Gastroesophageal sphincter (tissue), 4 donors: ENCODE measurements around the gene COL28A1. TPM values are rescaled to one million over a fixed set of nuclear protein-coding genes. Genes with fewer than 3 reads are reported as not detected.

Experiments used
- ATAC-seq: fragments of 150-250 bp; one replicate; pipeline ENCODE4 v1.9.1; 2016; ENCODE audit warnings: mild to moderate bottlenecking, moderate library complexity
- H3K27ac ChIP-seq, 4 donors: fragments of 200-600 bp; sonication (generic) in 3 of 4; 1 replicate in 3 of 4; 2 replicates in 1 of 4; pipeline ENCODE4 v1.5.1; 2016 to 2019
- H3K27me3 ChIP-seq: fragments of 200-600 bp; sonication (generic); one replicate; pipeline ENCODE4 v1.5.1; 2019
- H3K36me3 ChIP-seq, 2 donors: fragments of 200-600 bp; sonication (generic); one replicate each; pipeline ENCODE4 v1.5.1; 2019; ENCODE audit warnings: control low read depth in 1 of 2
- H3K4me1 ChIP-seq, 3 donors: fragments of 200-600 bp; sonication (generic); 1 replicate in 2 of 3; 2 replicates in 1 of 3; pipeline ENCODE4 v1.5.1; 2016 to 2019; ENCODE audit warnings: control low read depth in 2 of 3
- H3K4me3 ChIP-seq, 2 donors: fragments of 200-600 bp; sonication (generic); one replicate each; pipeline ENCODE4 v1.5.1; 2019; ENCODE audit warnings: mild to moderate bottlenecking in 1 of 2, moderate library complexity in 1 of 2
- H3K9me3 ChIP-seq, 3 donors: fragments of 200-600 bp; sonication (generic); one replicate each; pipeline ENCODE4 v1.5.1; 2017 to 2019; ENCODE audit warnings: control low read depth in 2 of 3
- EP300 ChIP-seq: sonication (generic); formaldehyde crosslinking; IDR thresholded peaks from one replicate; pipeline ENCODE4 v1.6.1; 2017; ENCODE audit warnings: antibody characterized with exemption, mild to moderate bottlenecking
- POLR2A ChIP-seq, 2 donors: fragments of 450-650 bp; IDR thresholded peaks; one replicate each; pipeline ENCODE4 v1.6.1; 2017; ENCODE audit warnings: antibody characterized with exemption in 2 of 2, mild to moderate bottlenecking in 2 of 2, moderate library complexity in 1 of 2
- POLR2AphosphoS5 ChIP-seq: sonication (generic); formaldehyde crosslinking; IDR thresholded peaks from one replicate; pipeline ENCODE4 v1.6.1; 2017; ENCODE audit warnings: antibody characterized with exemption
- WGBS, 2 donors: methylation state at CpG; one replicate each; pipeline ENCODE4 v1.1.5; 2018; ENCODE audit warnings: low coverage in 1 of 2; 5-methylcytosine and 5-hydroxymethylcytosine counted together
- total RNA-seq, 4 donors: library from RNA; depleted of rRNA; stranded (reverse); fragments of >200 nt; gene quantifications; one replicate each; pipeline ENCODE4 v1.1.0, GENCODE V29; 2016
- TF ChIP-seq, protein P1 (sequence below), 4 experiments: fragments of 200-600 bp in 2 of 4; fragments of 450-650 bp in 2 of 4; sonication (generic) in 1 of 4; IDR thresholded peaks; one replicate each; pipeline ENCODE4 v1.5.1; 2017 to 2019; ENCODE audit warnings: antibody characterized with exemption in 4 of 4, mild to moderate bottlenecking in 2 of 4, moderate library complexity in 2 of 4

The COL28A1 gene
- total RNA-seq, 4 donors from 2014 or later, result 12.5 to 21.3 (median 18.7) TPM

DNA sequence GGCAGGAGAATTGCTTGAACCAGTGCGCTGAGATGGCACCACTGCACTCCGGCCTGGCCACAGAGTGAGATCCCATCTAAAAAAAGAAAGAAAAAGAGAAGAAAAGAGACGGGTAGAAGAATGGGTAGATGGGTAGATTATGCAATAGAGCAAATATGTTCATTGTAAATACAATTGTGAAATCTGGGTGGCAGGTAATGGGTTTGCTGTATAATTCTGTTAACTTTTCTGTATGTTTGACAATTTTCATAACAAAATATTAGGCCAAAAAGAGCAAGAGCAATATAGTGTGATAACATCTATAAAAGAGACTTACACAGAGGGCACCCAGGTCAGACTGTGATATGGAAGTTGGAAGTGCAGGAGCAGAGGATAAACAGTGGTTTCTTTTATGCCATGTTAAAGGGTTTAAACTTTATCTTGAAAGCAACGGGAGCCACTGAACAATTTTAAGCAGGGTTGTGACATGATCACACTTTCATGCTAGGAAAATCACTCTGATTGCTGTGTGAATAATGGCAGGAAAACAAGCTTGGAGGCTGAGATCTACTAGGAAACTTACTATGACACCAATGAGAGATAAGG, 6.7 kb upstream of the COL28A1 start:
- Histone ChIP-seq H3K36me3 (no peaks in the 10 kb centered on the region), H3K4me3 (no peak overlapping the region), H3K27ac (no peak overlapping the region), H3K9me3 (no peaks in the 10 kb centered on the region), H3K4me1 (no peaks in the 10 kb centered on the region), H3K27me3 (no peaks in the 10 kb centered on the region)
- TF ChIP-seq POLR2AphosphoS5 (no peak), EP300 (no peak)
- TF ChIP-seq, protein P1, sequence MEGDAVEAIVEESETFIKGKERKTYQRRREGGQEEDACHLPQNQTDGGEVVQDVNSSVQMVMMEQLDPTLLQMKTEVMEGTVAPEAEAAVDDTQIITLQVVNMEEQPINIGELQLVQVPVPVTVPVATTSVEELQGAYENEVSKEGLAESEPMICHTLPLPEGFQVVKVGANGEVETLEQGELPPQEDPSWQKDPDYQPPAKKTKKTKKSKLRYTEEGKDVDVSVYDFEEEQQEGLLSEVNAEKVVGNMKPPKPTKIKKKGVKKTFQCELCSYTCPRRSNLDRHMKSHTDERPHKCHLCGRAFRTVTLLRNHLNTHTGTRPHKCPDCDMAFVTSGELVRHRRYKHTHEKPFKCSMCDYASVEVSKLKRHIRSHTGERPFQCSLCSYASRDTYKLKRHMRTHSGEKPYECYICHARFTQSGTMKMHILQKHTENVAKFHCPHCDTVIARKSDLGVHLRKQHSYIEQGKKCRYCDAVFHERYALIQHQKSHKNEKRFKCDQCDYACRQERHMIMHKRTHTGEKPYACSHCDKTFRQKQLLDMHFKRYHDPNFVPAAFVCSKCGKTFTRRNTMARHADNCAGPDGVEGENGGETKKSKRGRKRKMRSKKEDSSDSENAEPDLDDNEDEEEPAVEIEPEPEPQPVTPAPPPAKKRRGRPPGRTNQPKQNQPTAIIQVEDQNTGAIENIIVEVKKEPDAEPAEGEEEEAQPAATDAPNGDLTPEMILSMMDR (IDR thresholded peaks at IDR 0.05), result no peak
- 63% methylated on average over 2 to 3 of the region's 4 CpGs for WGBS, 2 donors
- ATAC-seq, result no peak

DNA sequence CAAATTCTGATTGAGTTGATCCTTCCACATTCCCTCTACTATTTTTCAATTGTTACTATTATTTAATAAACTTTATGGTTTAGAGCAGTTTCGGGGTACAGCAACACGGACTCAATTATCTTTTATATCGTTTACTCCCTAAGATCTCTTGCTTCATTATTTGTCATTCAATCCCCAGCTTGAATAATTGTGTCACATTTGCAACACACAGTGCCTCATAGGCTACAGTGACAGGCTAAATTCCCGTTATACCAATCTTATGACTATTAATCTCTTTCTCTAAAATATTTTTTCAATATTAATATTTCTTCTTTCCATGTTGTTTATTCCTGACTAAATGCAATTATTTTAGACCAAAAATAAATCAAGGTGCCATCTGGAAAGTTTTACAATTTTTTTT, 4.0 kb upstream of the COL28A1 start:
- no peaks in the 10 kb centered on the region for H3K9me3 ChIP-seq
- ATAC-seq, result no peak
- no peaks in the 10 kb centered on the region for H3K36me3 ChIP-seq
- no peak overlapping the region for H3K27ac ChIP-seq
- no peaks in the 10 kb centered on the region for H3K27me3 ChIP-seq
- no peak overlapping the region for H3K4me3 ChIP-seq
- TF ChIP-seq, protein P1 (IDR thresholded peaks at IDR 0.05), result no peak
- TF ChIP-seq POLR2A (IDR thresholded peaks at IDR 0.05) (no peak), POLR2AphosphoS5 (no peak), EP300 (no peak)
- WGBS, 2 donors, result 77 to 87% methylated on average over 4 of the region's 4 CpGs
- H3K4me1 ChIP-seq, result no peaks in the 10 kb centered on the region

DNA sequence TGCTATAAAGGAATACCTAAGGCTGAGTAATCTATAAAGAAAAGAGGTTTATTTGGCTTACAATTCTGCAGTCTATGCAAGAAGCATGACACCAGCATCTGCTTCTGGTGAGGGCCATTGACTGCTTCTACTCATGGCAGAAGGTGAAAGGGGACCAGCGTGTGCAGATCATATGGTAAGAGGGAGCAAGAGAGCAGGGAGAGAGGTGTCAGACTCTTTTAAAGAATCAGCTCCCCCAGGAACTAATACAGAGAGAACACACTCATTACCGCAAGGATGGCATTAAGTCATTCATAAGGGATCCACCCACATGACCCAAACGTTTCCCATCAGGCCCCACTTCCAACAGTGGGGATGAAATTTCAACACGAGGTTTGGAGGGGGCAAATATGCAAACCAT, 3.5 kb upstream of the COL28A1 start:
- no peak for ATAC-seq
- TF ChIP-seq, protein P1 (IDR thresholded peaks at IDR 0.05), result no peak
- no peak for TF ChIP-seq EP300
- TF ChIP-seq POLR2A (IDR thresholded peaks at IDR 0.05), result no peak
- TF ChIP-seq POLR2AphosphoS5, result no peak
- Histone ChIP-seq H3K27me3 (no peaks in the 10 kb centered on the region), H3K36me3 (no peaks in the 10 kb centered on the region), H3K9me3 (no peaks in the 10 kb centered on the region), H3K4me1 (no peaks in the 10 kb centered on the region), H3K4me3 (no peak overlapping the region), H3K27ac (no peak overlapping the region)
- WGBS, 2 donors, result 70 to 72% methylated on average over 3 to 4 of the region's 4 CpGs

DNA sequence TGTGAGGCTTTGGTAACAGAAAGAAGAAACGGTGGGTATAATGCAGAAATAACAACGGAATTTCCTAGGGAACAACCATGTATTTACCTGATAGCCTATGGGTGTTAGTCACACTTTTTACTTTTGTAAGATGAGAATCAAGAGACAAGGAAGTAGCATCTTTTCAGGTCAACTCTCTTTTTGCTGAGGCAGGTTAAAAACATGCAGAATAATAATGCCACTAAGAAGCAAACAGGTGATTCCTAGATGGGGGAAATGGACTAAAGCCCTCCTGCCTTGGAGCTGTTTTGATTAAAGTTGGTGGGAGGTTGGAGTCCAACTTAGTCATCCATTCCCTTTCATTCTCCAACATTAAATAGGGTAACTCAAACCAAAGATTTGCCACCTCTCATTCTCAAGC, 2.0 kb upstream of the COL28A1 start:
- no peaks in the 10 kb centered on the region for H3K4me1 ChIP-seq
- ATAC-seq, result no peak
- H3K36me3 ChIP-seq, result no peaks in the 10 kb centered on the region
- no peaks in the 10 kb centered on the region for H3K9me3 ChIP-seq
- H3K27ac ChIP-seq, result no peak overlapping the region
- no peak for TF ChIP-seq EP300
- TF ChIP-seq POLR2A (IDR thresholded peaks at IDR 0.05), result no peak
- TF ChIP-seq POLR2AphosphoS5, result no peak
- TF ChIP-seq, protein P1 (IDR thresholded peaks at IDR 0.05), result no peak
- WGBS, 2 donors, result 78 to 100% methylated on average over 1 to 2 of the region's 2 CpGs
- H3K4me3 ChIP-seq, result no peak overlapping the region
- no peaks in the 10 kb centered on the region for H3K27me3 ChIP-seq

DNA sequence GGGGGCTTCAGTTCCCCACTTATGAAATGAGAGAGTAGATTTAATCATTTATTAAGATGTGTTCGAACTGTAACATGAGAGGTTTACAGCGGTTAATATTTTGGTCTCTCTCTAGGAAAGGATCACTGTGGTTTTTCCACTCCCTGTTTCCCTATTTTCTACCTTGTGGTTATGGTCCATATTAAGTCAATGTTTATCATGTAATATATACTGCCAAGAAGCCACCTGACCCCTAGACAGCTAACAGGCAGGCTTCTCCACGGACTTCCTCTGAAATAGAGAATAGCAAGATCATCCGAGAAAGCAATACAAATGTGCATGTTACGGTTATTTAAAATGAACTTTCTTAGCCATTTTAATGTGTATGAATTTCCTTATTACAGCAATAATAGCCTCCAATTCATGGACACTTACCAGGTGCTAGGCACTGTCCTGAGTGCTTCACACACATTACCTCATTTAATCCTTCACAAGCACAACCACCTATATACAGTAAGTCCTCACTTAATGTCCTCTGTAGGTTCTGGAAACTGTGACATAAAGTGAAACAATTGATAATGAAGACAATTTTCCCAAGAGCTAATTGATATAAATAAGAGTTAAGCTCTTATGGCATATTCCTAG, 835 bp upstream of the COL28A1 start:
- Histone ChIP-seq H3K36me3 (no peaks in the 10 kb centered on the region), H3K4me1 (no peaks in the 10 kb centered on the region), H3K27ac (no peak overlapping the region), H3K9me3 (no peaks in the 10 kb centered on the region), H3K27me3 (no peaks in the 10 kb centered on the region), H3K4me3 (no peak overlapping the region)
- 61 to 62% methylated on average over 4 to 5 of the region's 5 CpGs for WGBS, 2 donors
- no peak for ATAC-seq
- TF ChIP-seq, protein P1 (IDR thresholded peaks at IDR 0.05), result no peak
- TF ChIP-seq POLR2A (IDR thresholded peaks at IDR 0.05) (no peak), EP300 (no peak), POLR2AphosphoS5 (no peak)
